ENCODE data around the gene IGF2BP1. TPM values are rescaled to one million over a fixed set of nuclear protein-coding genes. Genes with fewer than 3 reads are reported as not detected.
A peak's percentile ranks its signal among the peaks of the same experiment; 100 is the strongest.

The IGF2BP1 gene
- total RNA-seq, 4 donors from 2014 or later, result not detected

DNA sequence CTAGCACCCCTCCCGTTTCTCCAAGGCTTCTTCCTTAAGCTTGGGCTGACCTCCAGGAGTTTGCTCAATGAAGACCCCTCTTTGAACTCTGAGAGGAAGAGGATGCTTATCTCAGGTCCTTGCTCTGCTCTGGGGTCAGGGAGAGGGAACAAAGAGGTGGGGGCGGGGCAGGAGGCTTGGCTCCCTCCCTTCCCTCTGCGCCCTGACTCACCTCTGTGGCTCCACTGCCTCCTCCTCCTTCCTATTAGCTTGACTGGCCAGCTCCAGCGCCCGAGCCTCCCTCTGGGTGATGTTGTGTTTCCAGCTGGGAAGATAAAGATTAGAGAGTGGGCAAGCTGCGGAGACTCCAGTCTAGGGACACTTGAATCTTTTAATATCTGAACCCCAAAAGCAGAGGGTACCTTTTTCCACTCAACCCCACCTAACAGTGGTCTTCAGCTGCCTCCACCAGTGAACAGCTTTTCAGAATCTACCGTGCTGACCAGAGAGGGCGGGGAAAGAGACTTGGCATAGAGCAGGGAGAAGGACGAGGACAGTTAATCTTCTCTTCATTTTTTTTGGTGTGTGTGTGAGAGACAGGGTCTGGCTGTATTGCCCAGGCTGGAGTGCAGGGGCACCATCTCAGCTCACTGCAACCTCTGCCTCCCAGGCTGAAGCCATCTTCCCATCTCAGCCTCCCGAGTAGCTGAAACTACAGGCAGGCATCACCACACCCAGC lies 35.5 kb upstream of the IGF2BP1 start:
- no peak for DNase-seq (ENCODE audit: low spot score in 2 of 2)
- Histone ChIP-seq H3K27me3 (peaks cover 81% of the 10 kb centered on the region), H3K4me3 (no peak overlapping the region), H3K27ac (no peak overlapping the region), H3K4me1 (no peaks in the 10 kb centered on the region), H3K9me3 (no peaks in the 10 kb centered on the region), H3K36me3 (no peaks in the 10 kb centered on the region)
- TF ChIP-seq, protein P1, sequence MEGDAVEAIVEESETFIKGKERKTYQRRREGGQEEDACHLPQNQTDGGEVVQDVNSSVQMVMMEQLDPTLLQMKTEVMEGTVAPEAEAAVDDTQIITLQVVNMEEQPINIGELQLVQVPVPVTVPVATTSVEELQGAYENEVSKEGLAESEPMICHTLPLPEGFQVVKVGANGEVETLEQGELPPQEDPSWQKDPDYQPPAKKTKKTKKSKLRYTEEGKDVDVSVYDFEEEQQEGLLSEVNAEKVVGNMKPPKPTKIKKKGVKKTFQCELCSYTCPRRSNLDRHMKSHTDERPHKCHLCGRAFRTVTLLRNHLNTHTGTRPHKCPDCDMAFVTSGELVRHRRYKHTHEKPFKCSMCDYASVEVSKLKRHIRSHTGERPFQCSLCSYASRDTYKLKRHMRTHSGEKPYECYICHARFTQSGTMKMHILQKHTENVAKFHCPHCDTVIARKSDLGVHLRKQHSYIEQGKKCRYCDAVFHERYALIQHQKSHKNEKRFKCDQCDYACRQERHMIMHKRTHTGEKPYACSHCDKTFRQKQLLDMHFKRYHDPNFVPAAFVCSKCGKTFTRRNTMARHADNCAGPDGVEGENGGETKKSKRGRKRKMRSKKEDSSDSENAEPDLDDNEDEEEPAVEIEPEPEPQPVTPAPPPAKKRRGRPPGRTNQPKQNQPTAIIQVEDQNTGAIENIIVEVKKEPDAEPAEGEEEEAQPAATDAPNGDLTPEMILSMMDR (IDR thresholded peaks at IDR 0.05), result no peak
- TF ChIP-seq POLR2A (IDR thresholded peaks at IDR 0.05), result no peak
- no peak for TF ChIP-seq POLR2AphosphoS5 (IDR thresholded peaks at IDR 0.05)
- no peak for TF ChIP-seq EP300 (IDR thresholded peaks at IDR 0.05)
- 32% methylated on average over 10 of the region's 10 CpGs for WGBS

DNA sequence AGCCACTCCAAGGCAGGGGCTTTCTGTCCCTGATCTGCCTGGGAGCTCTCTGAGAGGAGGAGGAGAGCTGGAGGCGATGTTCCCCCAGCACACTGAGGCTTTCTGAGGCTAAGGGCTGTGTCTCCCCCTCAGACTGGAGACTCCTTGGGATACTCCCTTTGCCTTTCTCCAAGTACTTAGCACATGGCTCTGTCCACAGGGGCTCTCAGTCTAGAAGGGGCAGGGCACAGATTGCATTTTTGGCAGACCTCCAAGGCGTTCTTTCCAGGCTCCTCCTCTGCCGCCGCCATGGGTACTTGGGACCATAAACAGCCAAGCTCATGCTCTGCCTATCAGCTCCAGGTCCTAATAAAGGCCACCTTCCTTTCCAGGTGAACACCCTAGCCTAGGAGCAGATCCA lies 27.0 kb upstream of the IGF2BP1 start:
- H3K27me3 ChIP-seq, result peaks cover 94% of the 10 kb centered on the region
- no peaks in the 10 kb centered on the region for H3K4me1 ChIP-seq
- no peaks in the 10 kb centered on the region for H3K36me3 ChIP-seq
- TF ChIP-seq, protein P1 (IDR thresholded peaks at IDR 0.05), result no peak
- TF ChIP-seq EP300 (IDR thresholded peaks at IDR 0.05) (no peak), POLR2AphosphoS5 (IDR thresholded peaks at IDR 0.05) (no peak), POLR2A (IDR thresholded peaks at IDR 0.05) (no peak)
- WGBS, result 13% methylated on average over 4 of the region's 4 CpGs
- H3K27ac ChIP-seq, result no peak overlapping the region
- H3K9me3 ChIP-seq, result no peaks in the 10 kb centered on the region
- DNase-seq (ENCODE audit: low spot score in 2 of 2), result peak in 1 of 2 donors; percentile 21
- no peak overlapping the region for H3K4me3 ChIP-seq

DNA sequence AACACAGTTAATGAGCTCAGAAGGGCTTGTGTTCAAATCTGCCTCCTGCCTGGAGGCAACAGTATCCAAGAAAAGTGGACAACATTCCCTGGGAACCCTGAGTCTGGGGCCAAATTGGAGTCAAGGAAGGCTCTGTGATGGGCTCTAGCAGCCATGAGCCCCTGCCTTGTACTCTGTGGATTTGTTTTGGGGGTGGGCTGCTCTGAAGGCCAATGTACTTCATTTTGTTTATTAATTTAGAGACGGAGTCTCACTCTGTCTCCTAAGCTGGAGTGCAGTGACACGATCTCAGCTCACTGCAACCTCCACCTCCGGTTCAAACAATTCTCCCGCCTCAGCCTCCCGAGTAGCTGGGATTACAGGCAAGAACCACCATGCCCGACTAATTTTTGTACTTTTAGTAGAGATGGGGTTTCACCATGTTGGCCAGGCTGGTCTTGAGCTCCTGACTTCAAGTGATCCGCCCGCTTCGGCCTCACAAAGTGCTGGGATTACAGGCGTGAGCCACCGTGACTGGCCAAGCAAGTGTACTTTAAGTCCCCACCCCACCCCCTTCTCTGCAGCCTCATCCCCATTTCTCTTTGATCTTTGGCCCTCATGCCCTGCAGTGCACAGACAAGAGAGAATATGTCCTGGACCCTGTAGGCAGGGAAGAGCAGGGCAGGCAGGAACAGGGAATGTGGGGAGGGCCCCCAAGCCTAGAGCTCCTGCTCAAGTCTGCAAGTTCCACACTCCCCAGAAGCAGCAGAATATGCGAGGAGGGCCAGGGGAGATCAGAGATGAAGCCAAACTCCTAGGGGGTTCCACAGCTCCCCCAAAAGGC lies 26.1 kb upstream of the IGF2BP1 start:
- TF ChIP-seq, protein P1 (IDR thresholded peaks at IDR 0.05), result no peak
- no peak for TF ChIP-seq POLR2AphosphoS5 (IDR thresholded peaks at IDR 0.05)
- TF ChIP-seq EP300 (IDR thresholded peaks at IDR 0.05), result no peak
- TF ChIP-seq POLR2A (IDR thresholded peaks at IDR 0.05), result no peak
- Histone ChIP-seq H3K4me3 (no peak overlapping the region), H3K4me1 (no peaks in the 10 kb centered on the region), H3K9me3 (no peaks in the 10 kb centered on the region), H3K36me3 (no peaks in the 10 kb centered on the region), H3K27ac (no peak overlapping the region), H3K27me3 (peaks cover 96% of the 10 kb centered on the region)
- DNase-seq (ENCODE audit: low spot score in 2 of 2), result peak in 1 of 2 donors; percentile 32
- WGBS, result 71% methylated on average over 11 of the region's 12 CpGs

DNA sequence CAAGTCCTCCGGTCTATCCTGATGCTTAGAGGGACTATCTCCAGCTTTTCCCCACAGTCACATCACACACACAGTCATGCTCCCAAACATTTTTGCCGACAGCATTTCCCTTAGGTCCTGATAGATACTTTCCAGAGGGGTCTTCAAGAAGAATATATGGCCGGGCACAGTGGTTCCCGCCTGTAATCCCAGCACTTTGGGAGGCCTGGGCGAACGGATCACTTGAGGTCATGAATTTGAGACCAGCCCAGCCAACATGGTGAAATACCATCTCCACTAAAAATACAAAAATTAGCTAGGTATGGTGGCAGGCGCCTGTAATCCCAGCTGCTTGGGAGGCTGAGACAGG lies 24.5 kb upstream of the IGF2BP1 start:
- no peak for TF ChIP-seq EP300 (IDR thresholded peaks at IDR 0.05)
- TF ChIP-seq POLR2A (IDR thresholded peaks at IDR 0.05), result no peak
- peak in 1 of 2 donors; percentile 3 for DNase-seq (ENCODE audit: low spot score in 2 of 2)
- Histone ChIP-seq H3K4me3 (no peak overlapping the region), H3K4me1 (no peaks in the 10 kb centered on the region), H3K27me3 (peaks cover 95% of the 10 kb centered on the region), H3K9me3 (no peaks in the 10 kb centered on the region), H3K27ac (no peak overlapping the region), H3K36me3 (no peaks in the 10 kb centered on the region)
- WGBS, result 73% methylated on average over 7 of the region's 7 CpGs

DNA sequence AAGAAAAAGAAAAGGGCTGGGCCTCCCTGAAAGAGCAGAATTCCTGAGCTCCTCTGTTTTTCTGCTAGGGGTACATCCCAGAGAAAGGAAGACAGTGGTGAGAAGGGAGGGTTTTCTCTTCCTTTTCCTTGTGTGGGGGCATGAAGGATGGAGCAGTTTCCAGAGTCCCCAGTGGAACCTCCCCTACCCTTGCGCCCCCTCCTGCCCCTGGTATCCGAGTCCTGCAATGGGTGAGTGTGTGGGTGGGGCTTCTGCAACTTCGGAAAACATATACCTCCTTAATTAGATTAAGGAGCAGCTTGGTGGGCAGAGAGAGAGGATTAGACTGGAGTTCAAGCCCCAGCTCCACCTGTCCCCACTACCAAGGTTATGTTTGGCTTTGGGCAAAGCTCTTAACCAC lies 23.4 kb upstream of the IGF2BP1 start:
- H3K9me3 ChIP-seq, result no peaks in the 10 kb centered on the region
- no peaks in the 10 kb centered on the region for H3K36me3 ChIP-seq
- peak in 1 of 2 donors; percentile 40 for DNase-seq (ENCODE audit: low spot score in 2 of 2)
- peaks cover 90% of the 10 kb centered on the region for H3K27me3 ChIP-seq
- 56% methylated on average over 3 of the region's 3 CpGs for WGBS
- H3K4me1 ChIP-seq, result no peaks in the 10 kb centered on the region
- TF ChIP-seq POLR2A (IDR thresholded peaks at IDR 0.05), result no peak
- no peak for TF ChIP-seq POLR2AphosphoS5 (IDR thresholded peaks at IDR 0.05)
- TF ChIP-seq EP300 (IDR thresholded peaks at IDR 0.05), result no peak
- H3K27ac ChIP-seq, result no peak overlapping the region
- no peak overlapping the region for H3K4me3 ChIP-seq

DNA sequence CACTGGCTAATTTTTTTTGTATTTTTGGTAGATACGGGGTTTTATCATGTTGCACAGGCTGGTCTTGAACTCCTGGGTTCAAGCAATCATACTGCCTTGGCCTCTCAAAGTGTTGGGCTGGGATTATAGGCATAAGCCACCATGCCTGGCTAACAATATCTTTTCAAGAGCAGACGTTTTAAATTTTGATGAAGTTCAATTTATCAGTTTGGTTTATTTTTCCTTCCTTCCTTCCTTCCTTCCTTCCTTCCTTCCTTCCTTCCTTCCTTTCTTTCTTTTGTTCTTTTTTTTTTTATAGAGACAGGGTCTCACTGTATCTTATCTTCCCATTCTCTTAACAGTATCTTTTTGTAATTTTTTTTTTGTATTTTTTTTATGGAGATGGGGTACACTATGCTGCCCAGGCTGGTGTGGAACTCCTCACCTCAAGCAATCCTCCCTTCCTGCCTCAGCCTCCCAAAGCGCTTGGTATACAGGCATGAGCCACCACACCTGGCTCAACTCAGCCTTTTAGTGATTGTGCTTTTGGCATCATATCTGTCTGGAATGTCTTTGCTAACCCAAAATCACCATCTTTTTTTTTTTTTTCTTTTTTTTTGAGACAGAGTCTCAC lies 15.2 kb upstream of the IGF2BP1 start:
- TF ChIP-seq POLR2A (IDR thresholded peaks at IDR 0.05), result no peak
- TF ChIP-seq EP300 (IDR thresholded peaks at IDR 0.05), result no peak
- TF ChIP-seq, protein P1 (IDR thresholded peaks at IDR 0.05), result no peak
- no peak for TF ChIP-seq POLR2AphosphoS5 (IDR thresholded peaks at IDR 0.05)
- H3K4me1 ChIP-seq, result no peaks in the 10 kb centered on the region
- 85% methylated on average over 3 of the region's 3 CpGs for WGBS
- H3K4me3 ChIP-seq, result no peak overlapping the region
- H3K27me3 ChIP-seq, result peaks cover 63% of the 10 kb centered on the region
- DNase-seq (ENCODE audit: low spot score in 2 of 2), result no peak
- H3K9me3 ChIP-seq, result no peaks in the 10 kb centered on the region
- H3K27ac ChIP-seq, result no peak overlapping the region
- H3K36me3 ChIP-seq, result no peaks in the 10 kb centered on the region

Measured in suprapubic skin (tissue), 4 donors.